HepG2 (cell line): ENCODE results near the gene RYK. TPM values are rescaled to one million over a fixed set of nuclear protein-coding genes. Genes with fewer than 3 reads are reported as not detected.

ENCODE experiments used
- ARNT2 ChIP-seq: sonication (generic); formaldehyde crosslinking; IDR thresholded peaks from 2 replicates; pipeline ENCODE4 v1.8.0; 2022; ENCODE audit warnings: mild to moderate bottlenecking, low read depth, missing genetic modification reagents, moderate library complexity
- ATF7 ChIP-seq, 2 experiments: fragments of 450-650 bp in 1 of 2; sonication (generic) in 1 of 2; formaldehyde crosslinking in 1 of 2; IDR thresholded peaks; 2 replicates each; pipeline versions ENCODE4 v1.4.0 to v1.6.1; 2016 to 2020; ENCODE audit warnings: antibody characterized with exemption in 1 of 2, mild to moderate bottlenecking in 1 of 2, missing genetic modification reagents in 1 of 2
- BHLHE40 ChIP-seq: IDR thresholded peaks from 2 replicates; pipeline ENCODE4 v1.6.1; 2011; ENCODE audit warnings: low read length, improper control_type of control experiment
- DDIT3 ChIP-seq: sonication (generic); formaldehyde crosslinking; IDR thresholded peaks from 2 replicates; pipeline ENCODE4 v1.4.0; 2020; ENCODE audit warnings: mild to moderate bottlenecking, missing genetic modification reagents
- ETV5 ChIP-seq: IDR thresholded peaks from 2 replicates; pipeline ENCODE4 v1.6.1; 2018; ENCODE audit warnings: missing biosample characterization, missing genetic modification reagents, inconsistent platforms, borderline replicate concordance
- HNF4G ChIP-seq, 2 experiments: sonication (generic) in 1 of 2; formaldehyde crosslinking in 1 of 2; IDR thresholded peaks; 2 replicates each; pipeline versions ENCODE4 v1.4.0 to v1.6.1; 2011 to 2020; ENCODE audit warnings: borderline replicate concordance in 2 of 2, low read depth in 2 of 2, mild to moderate bottlenecking in 2 of 2, low read length in 1 of 2, missing genetic modification reagents in 1 of 2, moderate library complexity in 1 of 2
- HOMEZ ChIP-seq: IDR thresholded peaks from 2 replicates; pipeline ENCODE4 v1.6.1; 2016; ENCODE audit warnings: low read depth
- HOXD1 ChIP-seq: sonication (generic); formaldehyde crosslinking; IDR thresholded peaks from 2 replicates; pipeline ENCODE4 v1.5.0; 2020; ENCODE audit warnings: missing genetic modification reagents
- MBD4 ChIP-seq: IDR thresholded peaks from 2 replicates; pipeline ENCODE4 v1.6.1; 2012; ENCODE audit warnings: low read length, inconsistent platforms, borderline replicate concordance
- PRPF4 ChIP-seq: fragments of 200-400 bp; formaldehyde crosslinking; IDR thresholded peaks from 2 replicates; pipeline ENCODE4 v1.6.1; 2016; ENCODE audit warnings: low read length, low read depth; ENCODE audit not compliant: poor library complexity, severe bottlenecking
- SNAPC2 ChIP-seq: sonication (generic); formaldehyde crosslinking; IDR thresholded peaks from 2 replicates; pipeline ENCODE4 v1.8.1; 2022; ENCODE audit warnings: mild to moderate bottlenecking, missing genetic modification reagents
- SOX6 ChIP-seq, 2 experiments: fragments of 450-650 bp in 1 of 2; sonication (generic) in 1 of 2; formaldehyde crosslinking in 1 of 2; IDR thresholded peaks; 2 replicates each; pipeline versions ENCODE4 v1.4.0 to v1.6.1; 2017 to 2020; ENCODE audit warnings: antibody characterized with exemption in 1 of 2, mild to moderate bottlenecking in 1 of 2, missing genetic modification reagents in 1 of 2
- SP2 ChIP-seq: sonication (generic); formaldehyde crosslinking; IDR thresholded peaks from 2 replicates; pipeline ENCODE4 v1.5.1; 2020; ENCODE audit warnings: mild to moderate bottlenecking, missing genetic modification reagents
- SRSF9 ChIP-seq: fragments of 200-400 bp; formaldehyde crosslinking; IDR thresholded peaks from 2 replicates; pipeline ENCODE4 v1.6.1; 2018; ENCODE audit warnings: borderline replicate concordance, mild to moderate bottlenecking, low read depth, low read length; ENCODE audit not compliant: insufficient read depth, poor library complexity, severe bottlenecking
- ZBTB42 ChIP-seq: sonication (generic); formaldehyde crosslinking; IDR thresholded peaks from 2 replicates; pipeline ENCODE4 v1.5.0; 2020; ENCODE audit warnings: mild to moderate bottlenecking, missing genetic modification reagents
- ZNF225 ChIP-seq: sonication (generic); formaldehyde crosslinking; IDR thresholded peaks from 2 replicates; pipeline ENCODE4 v1.4.0; 2020; ENCODE audit warnings: mild to moderate bottlenecking, missing genetic modification reagents
- ZNF326 ChIP-seq: sonication (generic); formaldehyde crosslinking; IDR thresholded peaks from 2 replicates; pipeline ENCODE4 v1.4.0; 2020; ENCODE audit warnings: missing genetic modification reagents, borderline replicate concordance
- ZNF343 ChIP-seq: sonication (generic); formaldehyde crosslinking; IDR thresholded peaks from 2 replicates; pipeline ENCODE4 v1.4.0; 2020; ENCODE audit warnings: mild to moderate bottlenecking, missing genetic modification reagents
- ZNF607 ChIP-seq: sonication (generic); formaldehyde crosslinking; IDR thresholded peaks from 2 replicates; pipeline ENCODE4 v1.5.1; 2020; ENCODE audit warnings: missing genetic modification reagents, mild to moderate bottlenecking, borderline replicate concordance
- ZNF615 ChIP-seq: sonication (generic); formaldehyde crosslinking; IDR thresholded peaks from 2 replicates; pipeline ENCODE4 v1.5.0; 2020; ENCODE audit warnings: mild to moderate bottlenecking, missing genetic modification reagents, borderline replicate concordance
- ZNF816 ChIP-seq: sonication (generic); formaldehyde crosslinking; IDR thresholded peaks from 2 replicates; pipeline ENCODE4 v1.8.0; 2022; ENCODE audit warnings: missing genetic modification reagents, mild to moderate bottlenecking, borderline replicate concordance
- ZSCAN21 ChIP-seq: sonication (generic); formaldehyde crosslinking; IDR thresholded peaks from 2 replicates; pipeline ENCODE4 v1.8.0; 2022; ENCODE audit warnings: mild to moderate bottlenecking, missing genetic modification reagents, moderate library complexity, borderline replicate concordance
- ZSCAN31 ChIP-seq: sonication (generic); formaldehyde crosslinking; IDR thresholded peaks from 2 replicates; pipeline ENCODE4 v1.5.0; 2020; ENCODE audit warnings: low read depth, mild to moderate bottlenecking, missing genetic modification reagents
- polyA plus RNA-seq, 8 experiments: library from polyadenylated mRNA; depleted of rRNA in 3 of 8; stranded (reverse) in 7 of 8; unstranded in 1 of 8; fragments of >200 nt; fragmentation: Illumina TruSeq in 4 of 8; extraction: Trizol in 4 of 8; gene quantifications; 2 replicates each; pipeline versions ENCODE4 v1.2.1 to v1.2.3, GENCODE V29; 2011 to 2016; ENCODE audit warnings: low read depth in 4 of 8, missing spikeins in 1 of 8, mixed read lengths in 1 of 8; ENCODE audit not compliant: insufficient read depth in 1 of 8
- total RNA-seq, 5 experiments: library from RNA; depleted of rRNA; stranded (reverse); fragments of >200 nt; fragmentation: Illumina TruSeq; extraction: Trizol; gene quantifications; 2 replicates each; pipeline ENCODE4 v1.2.3, GENCODE V29; 2016; ENCODE audit warnings: low read depth in 1 of 5

Gene RYK
- total and polyA plus RNA-seq, 2 of the 13 experiments (the other 11 are each of a cell fraction or from before 2014, with no cell fraction given): 35.0 to 66.2 TPM

GRCh38 chr3:134237454-134238145 is 13.1 kb downstream of the RYK start (continued):
- TF ChIP-seq SRSF9 (no peak), PRPF4 (no peak), DDIT3 (no peak), ZNF607 (no peak), HOMEZ (CRISPR knock-in tag) (peak; percentile 66; the same call in 1 of the 2 replicates), SP2 (no peak), ATF7 (IDR thresholded peaks at IDR 0.05) (peak; percentile 54), ATF7 (CRISPR knock-in tag; IDR thresholded peaks at IDR 0.05) (no peak), ARNT2 (CRISPR knock-in tag) (no peak), ZBTB42 (no peak), ZNF225 (CRISPR knock-in tag) (no peak), ZSCAN31 (CRISPR knock-in tag) (no peak), ZSCAN21 (CRISPR knock-in tag) (no peak), ZNF615 (CRISPR knock-in tag) (no peak), ZNF343 (CRISPR knock-in tag) (no peak), MBD4 (no peak), ZNF816 (CRISPR knock-in tag) (no peak), HOXD1 (CRISPR knock-in tag) (no peak), ETV5 (CRISPR knock-in tag) (no peak), SOX6 (IDR thresholded peaks at IDR 0.05) (no peak), SOX6 (CRISPR knock-in tag; IDR thresholded peaks at IDR 0.05) (no peak), SNAPC2 (no peak), BHLHE40 (no peak), HNF4G (IDR thresholded peaks at IDR 0.05; ENCODE audit: borderline replicate concordance, low read depth, low read length) (peak; percentile 70), HNF4G (CRISPR knock-in tag; IDR thresholded peaks at IDR 0.05; ENCODE audit: borderline replicate concordance, low read depth) (no peak), ZNF326 (no peak)
